ENCODE data around the gene TBL1Y.
A peak's percentile ranks its signal among the peaks of the same experiment; 100 is the strongest.

The TBL1Y gene

GRCh38 chrY:7094365-7094764 is 183.9 kb downstream of the TBL1Y start:
- DNase-seq: no peak

- no peak for DNase-seq
These were observed 186.5 kb downstream of the TBL1Y start for GRCh38 chrY:7097021-7097420.

DNA sequence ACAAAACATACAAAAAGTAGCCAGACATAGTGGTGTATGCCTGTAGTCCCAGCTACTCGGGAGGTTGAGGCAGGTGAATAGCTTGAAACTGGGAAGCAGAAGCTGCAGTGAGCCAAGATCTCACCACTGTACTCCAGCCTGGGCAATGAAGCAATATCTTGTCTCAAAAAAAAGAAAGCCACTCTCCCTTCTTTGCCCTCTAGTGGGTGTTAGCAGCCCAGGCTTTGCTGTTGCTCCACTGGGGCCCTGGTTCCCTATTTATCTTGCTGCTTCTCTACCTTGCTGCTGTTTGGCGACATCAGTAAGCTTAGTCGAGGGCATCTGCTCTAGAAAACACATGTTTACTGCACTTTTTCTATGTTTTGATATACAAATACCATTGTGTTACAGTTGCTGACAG is 189.2 kb downstream of the TBL1Y start:
- DNase-seq: peak; percentile 0

GRCh38 chrY:7102680-7103079 is 192.2 kb downstream of the TBL1Y start:
- no peak for DNase-seq

DNA sequence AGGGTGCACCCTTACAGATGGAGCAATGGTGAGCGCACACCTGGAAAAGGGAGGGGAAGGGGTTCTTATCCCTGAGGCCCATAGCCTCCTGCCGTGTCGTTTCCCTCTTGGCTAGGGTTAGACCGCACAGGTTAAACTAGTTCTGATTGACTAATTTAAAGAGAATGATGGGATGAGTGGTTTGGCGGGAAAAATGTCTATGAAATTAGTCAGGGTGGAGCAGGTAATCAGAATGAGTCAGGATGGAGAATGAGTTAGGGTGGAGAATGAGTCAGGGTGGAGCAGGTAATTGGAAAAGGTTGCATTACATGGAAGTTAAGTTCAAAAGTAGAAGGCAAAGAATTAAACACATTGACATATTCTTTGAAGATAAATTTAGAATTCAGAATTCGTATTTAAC is 196.7 kb downstream of the TBL1Y start:
- DNase-seq: no peak

DNA sequence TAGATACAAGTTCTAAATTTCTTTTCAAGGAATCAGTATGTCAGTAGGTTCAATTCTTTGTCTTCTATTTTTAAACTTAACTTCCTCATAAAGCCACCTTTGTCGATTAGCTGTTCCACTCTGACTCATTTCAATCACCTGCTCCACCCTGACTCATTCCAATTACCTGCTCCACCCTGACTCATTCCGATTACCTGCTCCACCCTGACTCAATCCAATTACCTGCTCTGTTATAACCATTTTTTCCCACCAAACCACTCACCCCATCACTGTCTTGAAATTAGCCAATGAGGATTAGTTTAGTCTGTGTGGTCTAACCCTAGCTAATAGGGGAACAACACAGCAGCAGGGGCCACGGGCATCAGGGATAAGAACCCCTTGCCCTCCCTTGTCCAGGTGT is 199.6 kb downstream of the TBL1Y start:
- DNase-seq: no peak

GRCh38 chrY:7115871-7116270 is 205.4 kb downstream of the TBL1Y start:
- no peak for DNase-seq

GRCh38 chrY:7122202-7122601 is 211.7 kb downstream of the TBL1Y start:
- DNase-seq: no peak

DNA sequence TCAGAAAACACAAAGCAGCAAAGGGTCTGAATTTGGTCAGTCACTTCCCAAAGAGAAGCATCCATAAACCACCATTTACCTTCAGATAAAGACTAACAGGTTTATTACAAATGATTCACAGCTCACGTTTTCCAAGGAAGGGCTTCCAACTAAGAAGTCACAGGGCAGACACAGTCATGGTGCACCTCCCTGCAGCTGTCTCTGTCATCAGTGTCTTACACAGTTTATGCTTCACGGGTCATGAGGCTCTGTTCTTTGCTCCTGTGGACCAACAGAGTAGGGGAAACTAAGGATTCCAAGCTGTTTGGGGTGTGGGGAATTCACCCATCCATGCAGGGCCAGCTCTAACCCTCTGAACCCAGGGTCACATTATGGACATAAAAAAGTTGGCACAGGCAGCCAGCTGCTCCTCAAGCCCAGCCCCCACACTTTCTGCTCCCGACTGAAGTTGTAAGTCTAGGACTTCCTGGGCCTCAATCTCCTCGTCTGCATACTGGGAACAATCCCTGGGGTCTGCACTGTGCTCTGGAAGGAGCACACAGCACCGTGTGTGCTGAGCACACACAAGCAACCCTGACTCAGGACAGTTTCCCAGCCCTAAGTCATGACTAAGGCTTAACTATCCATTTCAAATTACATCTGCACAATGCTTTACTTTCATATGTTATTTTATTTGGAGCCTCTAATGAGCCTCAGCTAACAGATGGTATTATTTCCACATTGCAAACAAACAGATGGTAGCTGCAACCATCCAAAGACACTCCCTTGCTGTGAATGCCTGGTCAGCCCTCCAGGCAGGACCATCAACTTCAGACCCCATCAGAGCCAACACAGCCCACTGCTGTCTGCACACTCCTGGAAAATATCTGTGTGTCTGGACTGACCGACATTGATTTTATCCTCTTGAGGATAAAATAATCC is 214.9 kb downstream of the TBL1Y start:
- no peak for DNase-seq

DNA sequence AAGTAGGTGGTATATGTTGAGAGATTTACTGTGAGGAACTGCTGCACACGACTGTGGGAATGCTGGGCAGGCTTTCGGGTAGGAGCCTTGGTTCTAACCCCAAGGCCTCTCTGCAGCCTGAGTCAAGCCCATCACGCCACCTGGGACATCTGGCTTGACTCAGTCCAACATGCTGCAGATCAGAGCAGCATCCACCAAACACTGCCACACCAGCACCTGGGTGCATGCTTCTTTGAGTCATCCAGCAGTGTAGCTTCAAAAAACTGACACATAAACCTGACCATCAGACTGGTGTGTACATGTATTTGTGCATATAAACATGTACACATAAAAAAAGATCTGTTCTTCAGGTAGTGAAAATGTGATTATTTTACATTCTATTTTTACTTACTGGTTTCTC is 217.7 kb downstream of the TBL1Y start:
- DNase-seq: no peak
